ENCODE measurements around the gene CFAP43. TPM values are rescaled to one million over a fixed set of nuclear protein-coding genes. Genes with fewer than 3 reads are reported as not detected.
A peak's percentile ranks its signal among the peaks of the same experiment; 100 is the strongest.

The CFAP43 gene
- total RNA-seq, 4 donors from 2014 or later, result 0.16 to 0.45 (median 0.40) TPM; not detected in 1

DNA sequence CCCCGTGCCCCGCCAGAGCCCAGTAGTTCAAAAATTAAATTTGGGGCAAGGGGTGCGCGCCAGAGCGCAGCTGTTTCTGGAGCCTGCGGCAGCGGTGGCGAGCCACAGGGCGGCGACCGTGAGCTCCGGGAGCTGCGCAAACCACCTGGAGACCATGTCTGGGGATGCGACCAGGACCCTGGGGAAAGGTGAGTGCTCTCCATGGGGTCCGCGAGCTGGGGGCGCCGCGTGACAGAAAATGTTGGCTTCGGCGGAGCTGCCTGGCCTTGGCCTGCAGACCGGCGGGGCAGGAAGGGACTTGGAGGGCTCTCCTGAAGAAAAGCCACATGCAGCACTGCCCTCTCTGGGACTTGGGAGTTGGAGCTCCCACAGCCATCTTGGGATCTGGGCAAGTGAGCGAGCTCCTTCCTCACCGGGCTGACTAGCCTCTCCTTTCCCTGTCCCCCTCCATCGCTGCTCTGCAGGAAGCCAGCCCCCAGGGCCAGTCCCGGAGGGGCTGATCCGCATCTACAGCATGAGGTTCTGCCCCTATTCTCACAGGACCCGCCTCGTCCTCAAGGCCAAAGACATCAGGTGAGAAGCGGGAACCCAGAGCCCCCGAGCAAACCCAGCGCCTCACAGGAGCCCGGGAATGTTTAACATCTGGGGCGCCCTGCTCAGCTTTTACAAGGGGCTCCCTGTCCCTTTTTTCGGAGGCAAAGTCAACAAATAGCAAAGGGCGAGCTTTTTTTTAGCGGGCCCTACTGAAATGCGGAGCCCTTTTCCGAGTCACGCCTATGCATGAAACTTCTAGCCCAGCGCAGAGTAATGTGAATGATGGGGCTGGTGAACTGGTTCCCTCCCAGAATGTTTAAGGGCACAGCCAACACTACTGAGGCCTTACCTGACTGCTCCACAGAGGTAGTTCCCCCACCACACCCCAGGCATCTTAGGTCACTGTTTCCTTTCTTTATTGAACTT is 42.9 kb upstream of the CFAP43 start:
- H3K36me3 ChIP-seq, result no peaks in the 10 kb centered on the region
- H3K27ac ChIP-seq, result no peak overlapping the region
- peak overlapping the region in 1 of 2 donors; percentile 9 for H3K4me3 ChIP-seq
- H3K27me3 ChIP-seq, result peaks cover 24% of the 10 kb centered on the region
- peak; percentile 65 for ATAC-seq
- no peaks in the 10 kb centered on the region for H3K9me3 ChIP-seq
- TF ChIP-seq POLR2AphosphoS5 (IDR thresholded peaks at IDR 0.05), result no peak
- TF ChIP-seq CTCF (IDR thresholded peaks at IDR 0.05), result peak; percentile 59 to 81 (median 64)
- H3K4me1 ChIP-seq, result peaks cover 0 to 8% (median 0%) of the 10 kb centered on the region in 3 donors
- WGBS, 2 donors (ENCODE audit: low coverage in 1 of 2), result 66 to 100% methylated on average over 1 to 8 of the region's 42 CpGs

- WGBS, 2 donors (ENCODE audit: low coverage in 1 of 2), result 56 to 61% methylated on average over 4 of the region's 4 CpGs
- H3K9me3 ChIP-seq, result no peaks in the 10 kb centered on the region
- H3K4me3 ChIP-seq, result no peak overlapping the region
- TF ChIP-seq POLR2A (IDR thresholded peaks at IDR 0.05) (no peak), EP300 (IDR thresholded peaks at IDR 0.05) (no peak), POLR2AphosphoS5 (IDR thresholded peaks at IDR 0.05) (no peak), CTCF (IDR thresholded peaks at IDR 0.05) (no peak)
- H3K36me3 ChIP-seq, result no peaks in the 10 kb centered on the region
- ATAC-seq, result no peak
- H3K27me3 ChIP-seq, result peaks cover 24% of the 10 kb centered on the region
- H3K4me1 ChIP-seq, result peaks cover 0 to 14% (median 0%) of the 10 kb centered on the region in 3 donors
- no peak overlapping the region for H3K27ac ChIP-seq
These were observed 41.9 kb upstream of the CFAP43 start for GRCh38 chr10:104273899-104274575.

GRCh38 chr10:104273286-104273685 is 41.1 kb upstream of the CFAP43 start:
- WGBS, 2 donors (ENCODE audit: low coverage in 1 of 2), result 60 to 67% methylated on average over 1 of the region's 1 CpG
- ATAC-seq, result no peak
- peaks cover under 1 to 17% (median under 1%) of the 10 kb centered on the region in 3 donors for H3K4me1 ChIP-seq
- no peak for TF ChIP-seq POLR2AphosphoS5 (IDR thresholded peaks at IDR 0.05)
- TF ChIP-seq POLR2A (IDR thresholded peaks at IDR 0.05), result no peak
- no peak for TF ChIP-seq CTCF (IDR thresholded peaks at IDR 0.05)
- no peak for TF ChIP-seq EP300 (IDR thresholded peaks at IDR 0.05)
- H3K27me3 ChIP-seq, result peaks cover 24% of the 10 kb centered on the region
- no peaks in the 10 kb centered on the region for H3K9me3 ChIP-seq
- no peak overlapping the region for H3K4me3 ChIP-seq
- H3K36me3 ChIP-seq, result peaks cover 0 to under 1% of the 10 kb centered on the region in 2 donors
- no peak overlapping the region for H3K27ac ChIP-seq

GRCh38 chr10:104268713-104269645 is 36.8 kb upstream of the CFAP43 start, which contains the start of gene GSTO2:
Gene GSTO2, plus strand, starts transcription at chr10:104269184. Its CDS starts 5,732 bp downstream, at chr10:104274916.
- WGBS, 2 donors (ENCODE audit: low coverage in 1 of 2), result 7 to 23% methylated on average over 6 to 8 of the region's 59 CpGs
- peaks cover 0 to 43% of the 10 kb centered on the region in 2 donors for H3K36me3 ChIP-seq
- H3K9me3 ChIP-seq, result no peaks in the 10 kb centered on the region
- peaks cover 5 to 25% (median 5%) of the 10 kb centered on the region in 3 donors for H3K4me1 ChIP-seq
- H3K27me3 ChIP-seq, result no peaks in the 10 kb centered on the region
- TF ChIP-seq POLR2AphosphoS5 (IDR thresholded peaks at IDR 0.05) (peak; percentile 92), POLR2A (IDR thresholded peaks at IDR 0.05) (peak; percentile 63 to 66), CTCF (IDR thresholded peaks at IDR 0.05) (no peak), EP300 (IDR thresholded peaks at IDR 0.05) (no peak)
- peak; percentile 100 for ATAC-seq
- H3K27ac ChIP-seq, result peak within 1 kb of the TSS; percentile 90 to 93 (median 92)
- H3K4me3 ChIP-seq, result peak within 1 kb of the TSS; percentile 85 to 99

Data from gastroesophageal sphincter (tissue), 4 donors.